ENCODE results near the gene SLC9A5.

Gene SLC9A5, protein sequence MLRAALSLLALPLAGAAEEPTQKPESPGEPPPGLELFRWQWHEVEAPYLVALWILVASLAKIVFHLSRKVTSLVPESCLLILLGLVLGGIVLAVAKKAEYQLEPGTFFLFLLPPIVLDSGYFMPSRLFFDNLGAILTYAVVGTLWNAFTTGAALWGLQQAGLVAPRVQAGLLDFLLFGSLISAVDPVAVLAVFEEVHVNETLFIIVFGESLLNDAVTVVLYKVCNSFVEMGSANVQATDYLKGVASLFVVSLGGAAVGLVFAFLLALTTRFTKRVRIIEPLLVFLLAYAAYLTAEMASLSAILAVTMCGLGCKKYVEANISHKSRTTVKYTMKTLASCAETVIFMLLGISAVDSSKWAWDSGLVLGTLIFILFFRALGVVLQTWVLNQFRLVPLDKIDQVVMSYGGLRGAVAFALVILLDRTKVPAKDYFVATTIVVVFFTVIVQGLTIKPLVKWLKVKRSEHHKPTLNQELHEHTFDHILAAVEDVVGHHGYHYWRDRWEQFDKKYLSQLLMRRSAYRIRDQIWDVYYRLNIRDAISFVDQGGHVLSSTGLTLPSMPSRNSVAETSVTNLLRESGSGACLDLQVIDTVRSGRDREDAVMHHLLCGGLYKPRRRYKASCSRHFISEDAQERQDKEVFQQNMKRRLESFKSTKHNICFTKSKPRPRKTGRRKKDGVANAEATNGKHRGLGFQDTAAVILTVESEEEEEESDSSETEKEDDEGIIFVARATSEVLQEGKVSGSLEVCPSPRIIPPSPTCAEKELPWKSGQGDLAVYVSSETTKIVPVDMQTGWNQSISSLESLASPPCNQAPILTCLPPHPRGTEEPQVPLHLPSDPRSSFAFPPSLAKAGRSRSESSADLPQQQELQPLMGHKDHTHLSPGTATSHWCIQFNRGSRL

DNA sequence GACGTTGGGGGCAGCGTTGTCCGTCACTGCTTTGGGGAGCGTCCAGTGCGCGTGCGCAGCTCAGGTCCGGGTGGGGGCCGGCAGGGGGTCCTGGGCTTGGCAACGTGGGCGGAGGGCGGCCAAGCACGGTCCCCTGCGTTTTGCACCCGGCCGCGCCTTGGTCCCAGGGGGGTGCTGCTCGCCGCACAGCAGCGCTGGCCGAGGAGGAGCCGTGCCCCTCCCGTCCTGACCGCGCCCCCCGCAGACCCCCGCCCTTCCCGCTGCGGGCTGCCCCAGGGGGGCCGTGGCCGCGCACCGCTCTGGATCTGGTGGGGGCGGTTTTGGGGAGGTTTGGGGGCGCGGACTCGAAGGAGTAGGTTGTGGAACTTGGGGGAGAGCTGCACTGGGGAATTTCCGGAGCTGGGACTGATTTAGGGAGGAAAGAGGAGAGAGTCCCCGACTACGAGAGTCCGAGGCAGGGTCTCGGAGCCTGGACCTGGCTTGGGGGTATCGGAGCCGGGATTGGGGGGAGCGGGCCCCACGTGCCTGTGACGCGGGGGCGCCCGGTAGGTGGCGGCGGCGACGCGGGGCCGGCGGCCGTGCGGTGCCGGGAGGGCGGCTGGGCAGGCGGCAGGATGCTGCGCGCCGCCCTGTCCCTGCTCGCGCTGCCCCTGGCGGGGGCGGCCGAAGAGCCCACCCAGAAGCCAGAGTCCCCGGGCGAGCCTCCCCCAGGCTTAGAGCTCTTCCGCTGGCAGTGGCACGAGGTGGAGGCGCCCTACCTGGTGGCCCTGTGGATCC is at the start of gene SLC9A5:
TSS of gene SLC9A5 (plus strand) at position 579 of the 777 bp plus-strand sequence. CDS start at position 615, 36 bp downstream.
- DNase-seq = no peak

GRCh38 chr16:67199011-67199807 is 49.6 kb upstream of the SLC9A5 start, which contains the start of gene ELMO3:
Gene ELMO3, plus strand, starts transcription at chr16:67199131. Its CDS starts 196 bp downstream, at chr16:67199327.
- DNase-seq = no peak

DNA sequence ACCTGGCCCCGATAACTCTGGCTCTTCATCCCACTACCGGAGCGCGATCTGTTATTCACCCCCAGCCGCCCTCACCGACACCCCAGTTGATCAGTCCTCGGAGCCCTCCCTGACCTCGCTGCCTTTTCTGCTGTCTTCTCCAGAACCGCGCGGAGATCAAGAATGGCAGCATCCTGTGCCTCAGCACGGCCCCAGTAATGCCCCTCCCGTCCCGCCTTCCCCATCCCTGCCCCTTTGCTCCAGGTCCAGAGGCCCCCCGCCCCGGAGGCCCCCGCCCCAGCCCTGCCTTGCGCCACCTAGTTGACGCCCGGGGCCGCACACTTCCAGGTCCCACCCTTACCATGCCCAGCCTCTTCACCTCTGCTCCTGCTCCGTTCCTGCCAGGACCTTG is 49.0 kb upstream of the SLC9A5 start:
- DNase-seq = no peak

DNA sequence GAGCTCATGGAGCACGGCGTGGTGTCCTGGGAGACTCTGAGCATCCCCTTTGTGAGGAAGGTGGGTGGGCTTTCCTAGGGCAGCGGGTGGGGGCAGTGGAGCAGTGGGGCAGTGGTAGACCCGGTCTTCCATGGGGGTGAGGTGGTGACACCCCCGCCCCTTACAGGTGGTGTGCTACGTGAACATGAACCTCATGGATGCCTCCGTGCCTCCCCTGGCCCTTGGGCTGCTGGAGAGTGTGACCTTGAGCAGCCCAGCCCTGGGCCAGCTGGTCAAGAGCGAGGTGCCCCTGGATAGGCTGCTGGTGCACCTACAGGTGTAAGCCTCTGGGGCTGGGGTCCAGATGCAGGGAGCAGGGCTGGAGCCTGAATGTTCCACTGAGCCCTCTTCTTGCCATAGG is 48.3 kb upstream of the SLC9A5 start:
- no peak for DNase-seq

DNA sequence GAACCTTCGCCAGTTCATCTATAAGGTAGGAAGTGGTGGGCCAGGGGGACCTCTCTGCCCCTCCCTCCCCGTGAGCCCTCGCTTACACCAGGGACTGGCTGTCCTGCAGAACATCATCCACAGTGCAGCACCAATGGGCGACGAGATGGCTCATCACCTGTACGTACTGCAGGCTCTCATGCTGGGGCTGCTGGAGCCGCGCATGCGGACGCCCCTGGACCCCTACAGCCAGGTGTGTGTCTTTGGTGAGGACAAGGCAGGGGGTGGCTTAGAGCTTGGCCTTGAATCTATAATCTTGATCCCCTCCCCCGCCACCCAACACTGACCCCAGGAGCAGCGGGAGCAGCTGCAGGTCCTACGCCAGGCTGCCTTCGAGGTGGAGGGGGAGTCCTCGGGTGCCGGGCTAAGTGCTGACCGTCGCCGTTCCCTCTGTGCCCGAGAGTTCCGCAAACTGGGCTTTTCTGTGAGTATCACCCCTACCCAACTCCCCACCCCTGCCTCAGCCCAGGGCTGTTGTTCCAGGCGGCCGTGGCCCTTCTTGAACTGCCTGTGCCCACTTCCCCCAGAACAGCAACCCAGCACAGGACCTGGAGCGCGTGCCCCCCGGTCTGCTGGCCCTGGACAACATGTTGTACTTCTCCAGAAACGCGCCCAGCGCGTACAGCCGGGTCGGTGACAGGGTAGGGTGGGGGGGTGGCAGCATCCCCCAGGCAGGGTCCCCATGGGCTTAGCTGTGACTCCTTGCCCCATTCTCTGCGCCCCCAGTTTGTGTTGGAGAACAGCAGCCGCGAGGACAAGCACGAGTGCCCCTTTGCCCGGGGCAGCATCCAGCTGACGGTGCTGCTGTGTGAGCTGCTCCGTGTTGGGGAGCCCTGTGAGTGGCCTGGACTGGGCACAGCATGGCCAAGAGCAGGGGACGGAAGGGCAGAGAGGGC is 47.1 kb upstream of the SLC9A5 start:
- no peak for DNase-seq

- no peak for DNase-seq
Measured at GRCh38 chr16:67202426-67202825, 46.4 kb upstream of the SLC9A5 start.

DNA sequence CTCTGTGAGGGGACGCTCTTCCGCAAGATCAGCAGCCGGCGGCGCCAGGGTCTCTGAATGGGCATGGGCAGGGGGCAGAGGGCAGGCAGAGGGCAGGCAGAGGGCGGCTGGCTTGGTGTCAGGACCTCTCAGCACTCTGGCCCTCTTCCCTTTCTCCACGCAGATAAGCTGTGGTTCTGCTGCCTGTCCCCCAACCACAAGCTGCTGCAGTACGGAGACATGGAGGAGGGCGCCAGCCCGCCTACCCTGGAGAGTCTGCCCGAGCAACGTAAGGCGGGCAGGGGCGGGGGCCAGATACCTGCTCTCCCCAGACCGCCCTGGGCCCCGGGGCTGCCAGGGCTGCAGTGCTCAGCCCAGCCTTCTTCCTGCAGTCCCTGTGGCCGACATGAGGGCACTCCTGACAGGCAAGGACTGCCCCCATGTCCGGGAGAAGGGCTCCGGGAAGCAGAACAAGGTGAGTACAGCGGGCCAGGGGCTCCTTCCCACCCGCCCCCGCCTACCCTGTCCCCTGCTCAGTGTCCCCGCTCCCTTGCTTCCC is 45.8 kb upstream of the SLC9A5 start:
- DNase-seq = no peak

DNA sequence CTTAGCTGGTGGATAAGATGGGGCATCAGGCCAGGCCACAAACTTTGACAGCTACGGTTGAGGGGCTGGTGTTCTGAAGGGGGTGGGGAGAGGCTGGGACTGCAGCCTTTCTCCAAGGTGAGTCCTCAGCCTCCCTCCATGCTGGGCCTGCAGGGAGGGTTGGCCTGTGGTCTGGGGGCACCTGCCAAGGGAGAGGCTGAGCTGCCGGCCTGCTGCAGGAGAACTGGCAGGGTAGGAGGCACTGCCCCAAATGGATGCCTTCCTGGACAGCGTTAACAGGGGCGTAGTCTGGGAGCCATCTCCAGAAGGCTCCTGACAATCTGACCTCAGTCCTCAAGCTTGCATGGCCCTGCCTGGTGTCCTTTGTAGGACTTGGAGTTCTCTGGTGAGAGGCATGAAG is 44.7 kb upstream of the SLC9A5 start:
- no peak for DNase-seq

GRCh38 chr16:67206129-67206837 is 42.5 kb upstream of the SLC9A5 start:
- no peak for DNase-seq

- no peak for DNase-seq
Measured at GRCh38 chr16:67206838-67207248, 41.9 kb upstream of the SLC9A5 start.

- no peak for DNase-seq
Measured at GRCh38 chr16:67207249-67208091, 41.3 kb upstream of the SLC9A5 start.

DNA sequence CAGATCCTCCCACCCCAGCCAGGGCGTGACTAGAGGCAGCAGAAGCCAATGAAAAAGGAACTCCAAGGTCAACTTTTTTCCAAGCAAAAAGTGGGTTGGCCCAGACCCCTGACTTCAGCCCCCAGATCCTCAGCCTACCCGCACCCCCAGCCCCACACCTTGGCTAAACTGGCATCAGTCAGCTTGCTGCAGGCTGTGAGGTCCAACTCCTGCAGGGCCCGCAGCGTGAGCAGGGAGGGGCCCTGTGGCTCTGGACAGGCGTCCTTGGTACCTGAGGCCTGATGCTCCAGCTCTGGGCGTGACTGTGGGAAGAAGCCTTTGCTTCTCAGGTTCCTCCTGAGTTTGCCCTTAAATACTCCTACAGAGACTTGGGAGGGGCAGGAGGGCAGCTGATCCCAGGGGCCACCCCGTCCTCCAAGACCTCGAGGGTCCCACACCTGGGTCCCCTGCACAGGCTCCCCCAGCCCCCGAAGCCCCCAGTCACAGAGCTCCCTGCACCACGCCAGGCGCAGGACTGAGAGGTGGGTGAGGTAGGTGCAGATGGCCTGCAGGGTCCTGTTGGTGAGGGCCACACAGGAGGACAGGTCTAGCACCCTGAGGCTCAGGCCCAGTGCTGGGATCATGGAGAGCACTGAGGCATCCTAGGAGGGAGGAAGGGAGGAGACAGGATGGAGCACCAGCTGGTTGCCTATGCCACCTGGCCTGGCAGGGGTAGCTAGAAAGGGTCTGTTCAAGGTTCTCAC is 40.5 kb upstream of the SLC9A5 start:
- DNase-seq = no peak

- DNase-seq = no peak
Measured at GRCh38 chr16:67209565-67209964, 39.2 kb upstream of the SLC9A5 start.

DNA sequence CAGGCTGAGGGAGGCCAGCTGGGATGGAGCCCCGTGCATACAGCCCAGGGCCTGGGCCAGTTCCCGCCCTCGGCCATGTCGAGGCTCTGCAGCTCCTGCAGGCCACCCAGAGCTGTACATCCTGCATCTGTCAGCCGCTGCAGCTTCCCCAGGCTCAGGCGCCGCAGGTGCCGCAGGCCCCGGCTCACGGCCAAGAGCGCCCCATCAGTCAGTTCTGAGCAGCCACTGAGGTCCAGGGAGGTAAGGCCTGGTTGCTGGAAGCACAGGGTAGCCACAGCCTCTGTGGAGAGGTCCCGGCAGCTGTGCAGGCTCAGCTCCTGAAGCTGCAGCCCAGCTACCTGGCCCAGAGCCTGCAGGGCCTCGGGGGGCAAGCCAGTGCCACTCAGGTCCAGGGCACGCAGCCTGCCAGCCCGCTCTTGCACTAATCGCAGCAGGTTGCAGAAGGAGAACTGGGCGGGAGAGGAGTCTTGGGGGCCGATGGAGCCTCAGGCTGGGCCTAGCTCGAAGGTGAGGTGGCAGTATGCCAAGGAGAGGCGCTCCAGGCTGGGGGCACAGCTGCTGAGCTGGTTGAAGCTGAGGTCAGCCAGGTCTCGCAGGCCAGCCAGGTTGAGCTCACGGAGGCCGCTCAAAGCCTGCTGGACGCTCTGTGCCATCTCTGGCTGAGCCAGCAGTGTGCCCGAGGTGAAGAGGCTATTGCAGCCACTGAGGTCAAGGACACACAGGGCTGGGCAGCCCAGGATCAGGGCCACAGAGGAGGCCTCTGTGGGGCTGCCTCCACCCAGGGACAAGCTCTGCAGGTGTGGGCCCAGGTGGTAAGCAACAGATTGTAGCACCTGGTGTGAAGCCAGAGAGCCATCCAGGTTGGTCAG is 38.5 kb upstream of the SLC9A5 start:
- no peak for DNase-seq

GRCh38 chr16:67211674-67212073 is 37.1 kb upstream of the SLC9A5 start:
- DNase-seq = no peak

DNA sequence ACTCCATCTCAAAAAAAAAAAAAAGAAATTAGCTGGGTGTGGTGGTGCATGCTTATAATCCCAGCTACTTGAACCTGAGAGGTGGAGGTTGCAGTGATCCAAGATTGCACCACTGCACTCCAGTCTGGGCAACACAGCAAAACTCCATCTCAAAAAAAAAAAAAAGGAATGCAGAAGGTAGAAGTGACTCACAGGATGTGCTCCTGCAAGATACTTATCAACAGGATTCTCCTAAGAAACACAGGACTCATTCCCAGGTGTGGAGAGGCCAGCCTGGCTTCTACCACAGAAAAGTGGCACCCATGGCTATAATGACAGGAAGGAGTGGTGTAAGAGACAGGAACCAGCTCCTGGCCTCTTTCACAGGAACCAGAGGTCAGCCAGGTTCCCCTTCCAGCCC is 36.0 kb upstream of the SLC9A5 start:
- no peak for DNase-seq
